ENCODE data around the gene LYRM7.

DNA sequence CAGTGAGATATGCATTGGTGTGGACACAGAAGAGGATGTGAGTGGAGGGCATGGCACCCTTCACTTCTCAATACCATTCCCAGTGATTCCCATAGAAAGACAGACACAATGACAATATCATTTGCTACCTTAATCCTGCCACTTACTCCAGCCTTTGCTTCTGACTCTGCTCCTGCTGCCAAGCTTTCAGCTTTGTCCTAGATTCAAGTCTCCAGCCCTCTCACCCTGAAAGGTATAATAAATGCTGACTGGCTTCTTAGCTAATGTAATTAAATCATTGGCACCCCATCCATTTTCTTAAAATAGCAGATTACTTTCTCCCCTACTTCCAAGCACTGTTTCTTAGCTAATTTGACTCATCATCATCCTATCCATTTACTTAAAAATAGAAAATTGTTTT lies 52.0 kb downstream of the LYRM7 start:
- TF ChIP-seq, protein P1, sequence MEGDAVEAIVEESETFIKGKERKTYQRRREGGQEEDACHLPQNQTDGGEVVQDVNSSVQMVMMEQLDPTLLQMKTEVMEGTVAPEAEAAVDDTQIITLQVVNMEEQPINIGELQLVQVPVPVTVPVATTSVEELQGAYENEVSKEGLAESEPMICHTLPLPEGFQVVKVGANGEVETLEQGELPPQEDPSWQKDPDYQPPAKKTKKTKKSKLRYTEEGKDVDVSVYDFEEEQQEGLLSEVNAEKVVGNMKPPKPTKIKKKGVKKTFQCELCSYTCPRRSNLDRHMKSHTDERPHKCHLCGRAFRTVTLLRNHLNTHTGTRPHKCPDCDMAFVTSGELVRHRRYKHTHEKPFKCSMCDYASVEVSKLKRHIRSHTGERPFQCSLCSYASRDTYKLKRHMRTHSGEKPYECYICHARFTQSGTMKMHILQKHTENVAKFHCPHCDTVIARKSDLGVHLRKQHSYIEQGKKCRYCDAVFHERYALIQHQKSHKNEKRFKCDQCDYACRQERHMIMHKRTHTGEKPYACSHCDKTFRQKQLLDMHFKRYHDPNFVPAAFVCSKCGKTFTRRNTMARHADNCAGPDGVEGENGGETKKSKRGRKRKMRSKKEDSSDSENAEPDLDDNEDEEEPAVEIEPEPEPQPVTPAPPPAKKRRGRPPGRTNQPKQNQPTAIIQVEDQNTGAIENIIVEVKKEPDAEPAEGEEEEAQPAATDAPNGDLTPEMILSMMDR (IDR thresholded peaks at IDR 0.05), result no peak
- TF ChIP-seq POLR2A (IDR thresholded peaks at IDR 0.05; ENCODE audit: low read depth), result no peak
- TF ChIP-seq POLR2AphosphoS5 (IDR thresholded peaks at IDR 0.05), result no peak

Measured in esophagus muscularis mucosa (tissue), 3 donors.